IMR-90 (cell line): ENCODE measurements around the gene CFDP1.

Experiments
- FOS ChIP-seq: fragments of 150-350 bp; IDR thresholded peaks from 2 replicates; pipeline ENCODE4 v1.6.1; 2016; ENCODE audit warnings: low read depth, low read length
- MAFK ChIP-seq: IDR thresholded peaks from 2 replicates; pipeline ENCODE4 v1.6.1; 2012; ENCODE audit warnings: low read depth, low read length, improper control_type of control experiment
- MXI1 ChIP-seq: IDR thresholded peaks from 2 replicates; pipeline ENCODE4 v1.6.1; 2012; ENCODE audit warnings: low read depth, mild to moderate bottlenecking, low read length, moderate library complexity, borderline replicate concordance
- POLR2A ChIP-seq: IDR thresholded peaks from 2 replicates; pipeline ENCODE4 v1.6.1; 2012; ENCODE audit warnings: mild to moderate bottlenecking, low read depth, low read length
- RAD21 ChIP-seq: IDR thresholded peaks from 2 replicates; pipeline ENCODE4 v1.6.1; 2012; ENCODE audit warnings: low read length, improper control_type of control experiment
- RFX5 ChIP-seq: IDR thresholded peaks from 2 replicates; pipeline ENCODE4 v1.8.0; 2012; ENCODE audit warnings: low read depth, mild to moderate bottlenecking, low read length, moderate library complexity
- SMC3 ChIP-seq: fragments of 150-350 bp; IDR thresholded peaks from 2 replicates; pipeline ENCODE4 v1.6.1; 2016; ENCODE audit warnings: low read depth, mild to moderate bottlenecking, antibody characterized with exemption, low read length, moderate library complexity
- TF ChIP-seq, protein P1 (sequence below): conservative IDR thresholded peaks from 2 replicates; pipeline ENCODE4 v1.5.1; 2012; ENCODE audit warnings: mild to moderate bottlenecking, low read depth, low read length, improper control_type of control experiment
- TF ChIP-seq, protein P2 (sequence below): fragments of 150-350 bp; IDR thresholded peaks from 2 replicates; pipeline ENCODE4 v1.6.1; 2017; ENCODE audit warnings: mild to moderate bottlenecking, antibody characterized with exemption, low read length, low read depth

DNA sequence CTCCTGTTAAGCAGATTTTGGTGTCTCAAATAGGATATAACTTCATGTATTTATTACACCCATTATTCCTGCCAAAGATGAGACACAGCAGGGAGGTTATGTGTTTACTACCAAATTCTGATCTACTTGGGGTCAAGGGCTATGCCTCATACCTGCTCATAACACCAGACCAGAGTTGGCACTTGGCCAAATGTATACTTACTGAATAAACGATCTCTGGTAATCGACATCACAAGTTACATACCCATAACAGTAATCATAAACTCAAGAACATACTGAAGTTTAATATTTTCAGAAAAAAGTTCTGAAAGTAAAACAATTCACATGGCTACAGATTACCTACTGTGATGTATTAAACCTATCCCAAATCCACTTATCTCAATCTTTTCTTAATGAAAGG, 28.3 kb upstream of the CFDP1 start:
- TF ChIP-seq, protein P1, sequence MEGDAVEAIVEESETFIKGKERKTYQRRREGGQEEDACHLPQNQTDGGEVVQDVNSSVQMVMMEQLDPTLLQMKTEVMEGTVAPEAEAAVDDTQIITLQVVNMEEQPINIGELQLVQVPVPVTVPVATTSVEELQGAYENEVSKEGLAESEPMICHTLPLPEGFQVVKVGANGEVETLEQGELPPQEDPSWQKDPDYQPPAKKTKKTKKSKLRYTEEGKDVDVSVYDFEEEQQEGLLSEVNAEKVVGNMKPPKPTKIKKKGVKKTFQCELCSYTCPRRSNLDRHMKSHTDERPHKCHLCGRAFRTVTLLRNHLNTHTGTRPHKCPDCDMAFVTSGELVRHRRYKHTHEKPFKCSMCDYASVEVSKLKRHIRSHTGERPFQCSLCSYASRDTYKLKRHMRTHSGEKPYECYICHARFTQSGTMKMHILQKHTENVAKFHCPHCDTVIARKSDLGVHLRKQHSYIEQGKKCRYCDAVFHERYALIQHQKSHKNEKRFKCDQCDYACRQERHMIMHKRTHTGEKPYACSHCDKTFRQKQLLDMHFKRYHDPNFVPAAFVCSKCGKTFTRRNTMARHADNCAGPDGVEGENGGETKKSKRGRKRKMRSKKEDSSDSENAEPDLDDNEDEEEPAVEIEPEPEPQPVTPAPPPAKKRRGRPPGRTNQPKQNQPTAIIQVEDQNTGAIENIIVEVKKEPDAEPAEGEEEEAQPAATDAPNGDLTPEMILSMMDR: no peak
- TF ChIP-seq POLR2A (no peak), FOS (no peak), MAFK (no peak), RAD21 (no peak), SMC3 (no peak), RFX5 (no peak), MXI1 (no peak)
- TF ChIP-seq, protein P2, sequence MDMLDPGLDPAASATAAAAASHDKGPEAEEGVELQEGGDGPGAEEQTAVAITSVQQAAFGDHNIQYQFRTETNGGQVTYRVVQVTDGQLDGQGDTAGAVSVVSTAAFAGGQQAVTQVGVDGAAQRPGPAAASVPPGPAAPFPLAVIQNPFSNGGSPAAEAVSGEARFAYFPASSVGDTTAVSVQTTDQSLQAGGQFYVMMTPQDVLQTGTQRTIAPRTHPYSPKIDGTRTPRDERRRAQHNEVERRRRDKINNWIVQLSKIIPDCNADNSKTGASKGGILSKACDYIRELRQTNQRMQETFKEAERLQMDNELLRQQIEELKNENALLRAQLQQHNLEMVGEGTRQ: no peak
